GM12891 (cell line): ENCODE data around the gene XRCC6.

ENCODE experiments used
- POLR2A ChIP-seq: IDR thresholded peaks from 2 replicates; pipeline ENCODE4 v1.6.1; 2011; ENCODE audit warnings: low read depth, low read length, control low read depth
- TAF1 ChIP-seq: IDR thresholded peaks from 2 replicates; pipeline ENCODE4 v1.6.1; 2011; ENCODE audit warnings: low read depth, low read length, control low read depth

GRCh38 chr22:41683616-41684015, 62.5 kb downstream of the XRCC6 start:
- TF ChIP-seq POLR2A (no peak), TAF1 (no peak)
